Aorta (tissue), 5 donors: ENCODE results near the gene NELL1. TPM values are rescaled to one million over a fixed set of nuclear protein-coding genes. Genes with fewer than 3 reads are reported as not detected.

Experiments used
- ATAC-seq: fragments of 200-7000 bp; cut with Tn5 transposase; one replicate; pipeline ENCODE4 v1.9.1; 2022; ENCODE audit warnings: moderate library complexity; ENCODE audit not compliant: low FRiP score
- DNase-seq, 2 donors: peaks; one replicate each; pipeline ENCODE4 v3.0.0-alpha.2; 2020
- H3K27ac ChIP-seq, 2 donors: one replicate each; pipeline ENCODE4 v1.5.1; 2013; ENCODE audit warnings: low read length in 2 of 2, mild to moderate bottlenecking in 2 of 2, moderate library complexity in 2 of 2, control low read depth in 1 of 2, inconsistent platforms in 1 of 2, low read depth in 1 of 2
- H3K27me3 ChIP-seq, 2 donors: one replicate each; pipeline ENCODE4 v1.6.1; 2013; ENCODE audit warnings: control low read depth in 1 of 2, low read length in 1 of 2, mild to moderate bottlenecking in 1 of 2, moderate library complexity in 1 of 2; ENCODE audit not compliant: insufficient read depth in 2 of 2, control insufficient read depth in 1 of 2
- H3K36me3 ChIP-seq, 2 donors: one replicate each; pipeline ENCODE4 v1.6.1; 2013; ENCODE audit warnings: control low read depth in 1 of 2, low read length in 1 of 2, mild to moderate bottlenecking in 1 of 2; ENCODE audit not compliant: insufficient read depth in 2 of 2, control insufficient read depth in 1 of 2
- H3K4me1 ChIP-seq, 2 donors: one replicate each; pipeline ENCODE4 v1.6.1; 2013; ENCODE audit warnings: low read length in 2 of 2, control low read depth in 1 of 2, mild to moderate bottlenecking in 1 of 2, moderate library complexity in 1 of 2; ENCODE audit not compliant: insufficient read depth in 2 of 2, control insufficient read depth in 1 of 2
- H3K4me3 ChIP-seq, 2 donors: one replicate each; pipeline ENCODE4 v1.5.1; 2013; ENCODE audit warnings: low read length in 2 of 2, control low read depth in 1 of 2, mild to moderate bottlenecking in 1 of 2
- H3K9me3 ChIP-seq: one replicate; pipeline ENCODE4 v1.6.1; 2013; ENCODE audit warnings: mild to moderate bottlenecking, low read length; ENCODE audit not compliant: control insufficient read depth
- WGBS, 2 donors: extraction: QIAGEN DNeasy Blood & Tissue Kit; methylation state at CpG; one replicate each; pipeline ENCODE4 v1.1.7; 2013; 5-methylcytosine and 5-hydroxymethylcytosine counted together
- intact Hi-C, 2 donors: fragments of 100-400 bp; cut with DNase I; formaldehyde crosslinking; loops; one replicate each; pipeline versions ENCODE4 v1.14.2 to v1.15.0; 2022
- polyA plus RNA-seq, 2 donors: library from polyadenylated mRNA; stranded (reverse); fragments of 200-250 nt; gene quantifications; one replicate each; pipeline ENCODE4 v1.2.3, GENCODE V29; 2013
- total RNA-seq, 2 donors: library from RNA; stranded (reverse); fragmentation: NEBNext Ultra II Directional; extraction: Animal tissue kit (Norgen Biotek cat#: 25700); gene quantifications; one replicate each; pipeline ENCODE4 v1.2.1, GENCODE V29; 2021
- donor health status: healthy with polysubstance abuse.
- donor health status: Bipolar disorder and iron deficiency.
- donor health status: DM: no; HTN: no; CAD: no.
- donor health status: DM: no; HTN: no; CAD: no.
- donor health status: DM: yes; HTN: yes; CAD: no.

NELL1 gene
- total and polyA plus RNA-seq, 4 donors, result 0.88 TPM; not detected in 3

DNA sequence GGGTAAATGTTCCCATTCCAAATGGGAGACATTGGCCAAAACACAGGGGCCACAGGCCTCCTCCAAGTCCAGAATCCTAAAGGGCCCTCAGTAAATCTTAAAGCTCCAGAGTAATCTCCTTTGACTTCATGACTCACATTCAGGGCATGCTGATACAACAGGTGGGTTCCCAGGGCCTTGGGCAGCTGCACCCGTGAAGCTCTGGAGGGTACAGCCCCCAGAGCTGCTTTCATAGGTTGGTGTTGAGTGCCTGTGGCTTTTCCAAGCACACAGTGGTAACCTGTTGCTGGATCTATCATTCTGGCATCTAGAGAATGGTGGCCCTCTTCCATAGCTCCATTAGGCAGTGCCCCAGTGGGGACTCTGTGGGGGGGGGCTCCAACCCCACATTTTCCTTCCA is 54.0 kb downstream of the NELL1 start:
- intact Hi-C loops, result no loop called here
- 53% methylated on average over 1 of the region's 1 CpG for WGBS, 2 donors

DNA sequence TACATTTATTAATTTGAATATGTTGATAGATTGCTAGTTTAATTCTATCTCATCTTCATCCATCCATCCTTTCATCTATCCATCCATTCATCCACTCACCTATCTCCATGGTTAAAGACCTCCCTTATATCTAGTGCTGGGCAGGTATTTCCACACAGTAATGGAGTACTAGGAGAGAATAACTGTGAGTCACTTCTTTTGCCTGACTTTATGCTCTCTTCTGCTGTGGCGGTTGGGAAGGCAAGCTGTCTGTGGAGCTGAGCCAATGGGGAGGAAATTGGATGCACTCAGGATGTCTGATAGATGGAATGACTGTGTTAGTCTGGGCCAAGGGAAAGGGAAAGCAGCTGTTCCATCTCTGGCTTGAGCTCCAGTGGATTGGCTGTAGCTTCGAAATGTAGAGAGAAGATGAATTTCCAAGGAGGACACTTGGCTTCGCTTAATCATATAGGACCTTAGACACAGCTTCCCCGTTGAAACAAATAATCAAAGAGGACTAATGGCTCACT is 60.3 kb downstream of the NELL1 start:
- no peak for ATAC-seq
- Histone ChIP-seq H3K4me1 (no peaks in the 10 kb centered on the region), H3K36me3 (no peaks in the 10 kb centered on the region), H3K27ac (no peak overlapping the region), H3K9me3 (peaks cover 3% of the 10 kb centered on the region), H3K27me3 (no peaks in the 10 kb centered on the region), H3K4me3 (no peak overlapping the region)
- intact Hi-C loops, result no loop called here
- no peak for DNase-seq
- 79 to 80% methylated on average over 4 of the region's 4 CpGs for WGBS, 2 donors

More for the DNA sequence above, 54.0 kb downstream of the NELL1 start:
- Histone ChIP-seq H3K27me3 (no peaks in the 10 kb centered on the region), H3K36me3 (no peaks in the 10 kb centered on the region), H3K4me1 (no peaks in the 10 kb centered on the region), H3K27ac (no peak overlapping the region), H3K9me3 (no peaks in the 10 kb centered on the region), H3K4me3 (no peak overlapping the region)
- no peak for DNase-seq
- ATAC-seq, result no peak

DNA sequence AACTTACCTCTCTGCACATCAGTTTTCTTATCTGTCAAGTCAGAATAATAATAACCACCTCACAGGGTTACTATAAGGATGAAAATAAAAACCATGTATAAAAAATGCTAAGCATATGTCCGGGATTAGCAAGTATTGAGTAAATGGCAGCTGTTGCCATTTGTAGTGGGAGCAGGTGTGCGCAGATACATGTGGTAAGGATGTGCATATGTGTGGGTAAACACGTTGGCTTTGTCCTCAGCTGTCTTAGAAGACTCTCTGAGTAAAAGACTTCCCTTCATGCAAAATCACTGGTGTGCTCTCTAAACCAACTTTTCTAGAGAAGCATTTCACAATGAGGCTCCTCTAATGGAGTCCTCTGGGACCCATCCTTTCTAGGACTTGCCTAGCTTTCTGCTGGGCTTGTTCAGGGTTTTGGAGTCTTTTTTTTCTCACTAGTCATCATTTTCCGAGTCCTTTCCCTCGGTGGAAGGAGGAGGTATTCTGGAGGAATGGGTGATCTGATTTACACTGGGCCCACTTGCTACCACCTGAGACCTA is 62.4 kb downstream of the NELL1 start:
- no peak overlapping the region for H3K4me3 ChIP-seq
- peaks cover 4% of the 10 kb centered on the region for H3K9me3 ChIP-seq
- intact Hi-C loops, result no loop called here
- H3K27ac ChIP-seq, result no peak overlapping the region
- WGBS, 2 donors, result 61 to 66% methylated on average over 5 of the region's 5 CpGs
- H3K27me3 ChIP-seq, result peaks cover 0 to 2% of the 10 kb centered on the region in 2 donors
- no peak for ATAC-seq
- no peaks in the 10 kb centered on the region for H3K36me3 ChIP-seq
- no peaks in the 10 kb centered on the region for H3K4me1 ChIP-seq
- DNase-seq, result no peak

GRCh38 chr11:20739107-20739506 is 69.7 kb downstream of the NELL1 start:
- no peak for ATAC-seq

GRCh38 chr11:20739577-20739976 is 70.2 kb downstream of the NELL1 start:
- intact Hi-C loops, result no loop called here
- H3K27ac ChIP-seq, result no peak overlapping the region
- no peak overlapping the region for H3K4me3 ChIP-seq
- H3K4me1 ChIP-seq, result no peaks in the 10 kb centered on the region
- DNase-seq (no peak), ATAC-seq (no peak)
- peaks cover 1% of the 10 kb centered on the region for H3K9me3 ChIP-seq
- 63 to 76% methylated on average over 4 of the region's 4 CpGs for WGBS, 2 donors
- H3K36me3 ChIP-seq, result no peaks in the 10 kb centered on the region
- H3K27me3 ChIP-seq, result peaks cover 0 to 2% of the 10 kb centered on the region in 2 donors

More at GRCh38 chr11:20739107-20739506, 69.7 kb downstream of the NELL1 start:
- no peaks in the 10 kb centered on the region for H3K4me1 ChIP-seq
- no peak overlapping the region for H3K27ac ChIP-seq
- peaks cover 0 to 2% of the 10 kb centered on the region in 2 donors for H3K27me3 ChIP-seq
- intact Hi-C loops, result no loop called here
- no peaks in the 10 kb centered on the region for H3K36me3 ChIP-seq
- peaks cover 1% of the 10 kb centered on the region for H3K9me3 ChIP-seq
- H3K4me3 ChIP-seq, result no peak overlapping the region
- no peak for DNase-seq
- WGBS, 2 donors, result 56 to 60% methylated on average over 8 of the region's 8 CpGs

DNA sequence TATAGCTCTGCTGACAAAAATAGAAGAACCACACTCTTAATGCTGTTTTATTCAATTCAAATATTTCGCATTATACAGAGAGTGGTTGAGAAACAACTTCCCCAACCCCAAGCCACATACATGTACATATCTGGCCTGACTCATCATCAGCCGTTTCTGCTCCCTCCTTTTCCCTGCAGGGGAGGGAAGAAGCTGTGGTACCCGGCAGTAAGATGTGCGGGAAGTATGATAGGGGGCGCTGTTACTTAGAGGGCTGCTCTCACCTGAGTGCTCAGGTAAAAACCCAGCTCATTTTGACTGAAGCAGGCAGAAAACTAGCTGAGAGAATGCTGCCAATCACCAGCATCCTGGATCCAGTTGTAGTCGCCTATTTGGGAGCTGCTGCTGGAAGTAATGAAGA is 85.5 kb downstream of the NELL1 start:
- Histone ChIP-seq H3K27me3 (no peaks in the 10 kb centered on the region), H3K36me3 (no peaks in the 10 kb centered on the region), H3K4me1 (no peaks in the 10 kb centered on the region), H3K4me3 (no peak overlapping the region), H3K27ac (no peak overlapping the region), H3K9me3 (no peaks in the 10 kb centered on the region)
- no peak for DNase-seq
- ATAC-seq, result no peak
- intact Hi-C loops, result no loop called here
- WGBS, 2 donors, result 16 to 17% methylated on average over 6 of the region's 6 CpGs

- 77% methylated on average over 2 of the region's 2 CpGs for WGBS, 2 donors
- no peaks in the 10 kb centered on the region for H3K27me3 ChIP-seq
- no peaks in the 10 kb centered on the region for H3K9me3 ChIP-seq
- DNase-seq (no peak), ATAC-seq (no peak)
- no peak overlapping the region for H3K4me3 ChIP-seq
- H3K36me3 ChIP-seq, result no peaks in the 10 kb centered on the region
- intact Hi-C loops, result no loop called here
- no peak overlapping the region for H3K27ac ChIP-seq
- H3K4me1 ChIP-seq, result no peaks in the 10 kb centered on the region
These were observed 90.2 kb downstream of the NELL1 start for GRCh38 chr11:20759541-20759940.

DNA sequence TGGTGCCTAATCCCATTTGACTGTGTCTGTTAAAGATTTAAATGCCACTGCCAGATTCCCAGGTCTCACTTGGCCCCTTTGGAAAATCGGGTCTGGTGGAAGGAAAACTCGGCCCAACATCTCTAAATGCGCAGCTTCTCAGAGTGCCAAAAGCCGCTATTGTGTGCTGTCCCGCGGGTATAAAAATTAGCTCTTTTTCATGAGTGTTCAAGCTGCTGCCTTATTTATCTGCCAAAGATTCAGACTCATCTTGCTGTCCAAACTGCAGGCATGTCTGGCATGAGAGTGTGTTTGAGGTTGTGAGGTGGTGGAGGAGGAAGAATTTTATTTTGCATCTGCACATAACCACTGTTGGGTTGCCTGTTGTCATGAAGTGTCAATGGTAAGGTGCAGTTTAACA is 91.4 kb downstream of the NELL1 start:
- WGBS, 2 donors, result 86 to 88% methylated on average over 6 of the region's 6 CpGs
- Histone ChIP-seq H3K4me1 (no peaks in the 10 kb centered on the region), H3K4me3 (no peak overlapping the region), H3K36me3 (no peaks in the 10 kb centered on the region), H3K27ac (no peak overlapping the region), H3K27me3 (no peaks in the 10 kb centered on the region), H3K9me3 (no peaks in the 10 kb centered on the region)
- no peak for DNase-seq
- no peak for ATAC-seq
- intact Hi-C loops, result no loop called here

DNA sequence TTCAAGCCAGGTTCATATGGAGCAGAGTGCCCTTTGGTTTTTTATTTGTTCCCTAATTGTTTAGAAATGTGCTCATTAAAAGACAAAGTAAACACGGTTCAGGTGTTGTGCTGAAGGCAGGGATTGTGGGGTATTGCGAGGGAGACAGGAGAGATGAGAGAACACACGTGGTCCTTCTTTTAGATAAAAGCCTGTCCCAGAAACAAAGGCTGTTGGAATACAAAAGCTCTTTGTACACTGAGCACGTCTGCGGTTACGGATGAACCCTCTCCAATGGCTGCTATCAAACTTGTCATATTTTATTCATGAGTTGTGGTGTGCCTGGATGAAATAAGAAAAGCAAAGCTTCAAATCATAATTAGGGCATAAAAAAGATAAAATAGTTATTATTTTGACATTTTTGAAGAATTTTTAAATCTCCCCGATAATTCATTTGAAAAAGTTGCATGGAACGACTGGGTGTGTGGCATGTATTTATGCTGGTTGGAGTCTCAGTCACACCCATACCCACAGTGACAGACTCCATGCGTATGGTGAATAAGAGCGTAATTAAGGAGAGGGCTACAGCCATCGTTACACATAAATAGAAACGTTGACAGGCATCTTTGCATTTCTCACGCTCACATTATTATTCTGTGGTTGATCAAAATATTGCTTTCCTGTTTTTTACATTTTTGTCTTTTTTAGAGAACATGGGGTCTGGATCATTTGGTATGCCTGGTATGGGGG is 92.9 kb downstream of the NELL1 start:
- Histone ChIP-seq H3K27me3 (no peaks in the 10 kb centered on the region), H3K27ac (no peak overlapping the region), H3K4me3 (no peak overlapping the region), H3K9me3 (no peaks in the 10 kb centered on the region), H3K4me1 (no peaks in the 10 kb centered on the region), H3K36me3 (no peaks in the 10 kb centered on the region)
- DNase-seq, result no peak
- 69 to 78% methylated on average over 13 of the region's 13 CpGs for WGBS, 2 donors
- intact Hi-C loops, result no loop called here
- ATAC-seq, result no peak
